Activated T-cell treated with anti-CD3 and anti-CD28 coated beads, Interleukin-2, amount 50 U/mL, for 1 hour (primary cell): ENCODE results near the gene TAS2R19.

ENCODE experiments used
- DNase-seq: peaks from one replicate; pipeline ENCODE4 v3.0.0-alpha.2; 2020

TAS2R19 gene

DNA sequence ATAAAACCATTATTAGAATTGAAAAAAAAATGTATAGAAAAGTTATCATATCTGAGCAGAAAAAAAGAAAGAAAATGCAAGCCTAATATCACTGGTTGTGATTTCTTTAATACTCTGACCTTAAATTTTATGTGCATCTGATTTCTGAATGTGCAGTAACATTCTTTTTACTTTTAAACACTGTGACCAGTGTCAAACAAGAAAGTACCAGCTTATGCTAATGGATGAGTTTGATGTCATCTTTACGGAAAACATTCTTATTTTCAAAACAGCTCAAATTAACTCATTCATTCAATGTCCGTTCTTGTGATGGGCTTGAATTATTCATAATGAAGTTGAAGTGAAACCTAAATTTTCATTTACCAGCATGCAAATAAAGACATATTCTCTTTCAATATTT is 35.6 kb downstream of the TAS2R19 start, which contains the start of gene TAS2R50:
TAS2R50 (minus strand) TSS at position 101 of the 400 bp plus-strand sequence; CDS start at position 49, 52 bp downstream.
- DNase-seq: no peak

DNA sequence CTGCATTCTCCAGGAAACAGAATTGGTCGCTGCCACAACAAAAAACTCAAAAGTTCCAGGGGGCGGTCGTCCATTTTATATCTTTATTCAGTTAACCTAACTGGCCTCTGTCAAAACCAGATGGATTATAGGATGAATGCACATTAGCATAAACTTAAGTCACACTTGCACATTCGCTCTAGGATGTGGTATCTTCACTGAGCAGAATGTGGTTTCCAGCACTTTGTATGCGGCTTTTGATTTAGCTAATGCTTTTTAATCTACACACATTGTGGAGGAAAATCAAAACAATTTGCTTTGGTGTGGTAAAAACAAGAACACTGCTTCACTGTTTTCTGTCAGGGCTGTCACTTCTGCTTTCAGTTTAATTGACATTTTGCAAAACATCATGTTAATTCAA is 40.2 kb downstream of the TAS2R19 start:
- no peak for DNase-seq

DNA sequence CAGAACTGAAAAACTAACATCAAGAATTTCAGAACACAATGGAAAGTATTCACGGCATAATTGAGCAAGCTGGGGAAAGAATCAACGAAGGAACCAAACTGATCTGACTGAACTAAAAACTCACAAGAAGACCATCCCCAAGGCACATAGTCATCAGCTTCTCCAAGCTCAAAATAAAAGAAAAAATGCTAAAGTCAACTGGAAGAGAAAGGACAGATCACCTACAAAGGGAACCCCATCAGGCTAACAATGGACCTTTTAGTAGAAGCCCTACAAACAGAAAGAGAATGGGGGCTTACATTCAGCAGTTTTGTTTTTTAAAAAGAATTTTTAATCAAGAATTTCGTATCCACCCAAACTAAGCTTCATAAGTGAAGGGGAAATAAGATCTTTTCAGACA is 47.5 kb downstream of the TAS2R19 start:
- no peak for DNase-seq
